Upper lobe of right lung (tissue), 1 donor: ENCODE data around the gene INHBE. TPM values are rescaled to one million over a fixed set of nuclear protein-coding genes. Genes with fewer than 3 reads are reported as not detected.
"Not testable (repeated sequence)": the region's sequence is repeated elsewhere in the genome, so short reads cannot be mapped to it uniquely, and the experiment has no call there.

Experiments
- ATAC-seq: fragments of 200-7000 bp; cut with Tn5 transposase; one replicate; pipeline ENCODE4 v1.9.1; 2020; ENCODE audit warnings: mild to moderate bottlenecking, moderate library complexity
- DNase-seq: peaks from one replicate; pipeline ENCODE4 v3.0.0-alpha.2; 2020
- H3K27ac ChIP-seq: fragments of 200-600 bp; one replicate; pipeline ENCODE4 v1.8.0; 2022
- H3K27me3 ChIP-seq: fragments of 200-600 bp; one replicate; pipeline ENCODE4 v1.8.0; 2022; ENCODE audit warnings: mild to moderate bottlenecking
- H3K36me3 ChIP-seq: fragments of 200-600 bp; one replicate; pipeline ENCODE4 v1.8.0; 2022
- H3K4me1 ChIP-seq: fragments of 200-600 bp; one replicate; pipeline ENCODE4 v1.8.0; 2022
- H3K4me3 ChIP-seq: fragments of 200-600 bp; one replicate; pipeline ENCODE4 v1.8.0; 2022; ENCODE audit warnings: mild to moderate bottlenecking
- H3K9me3 ChIP-seq: fragments of 200-600 bp; one replicate; pipeline ENCODE4 v1.8.0; 2022
- intact Hi-C: fragments of 100-400 bp; cut with DNase I; formaldehyde crosslinking; loops from one replicate; pipeline ENCODE4 v1.11.0; 2022
- total RNA-seq: library from RNA; stranded (reverse); fragmentation: NEBNext Ultra II Directional; extraction: Animal tissue kit (Norgen Biotek cat#: 25700); gene quantifications from one replicate; pipeline ENCODE4 v1.2.1, GENCODE V29; 2021
- TF ChIP-seq, protein P1 (sequence below): fragments of 200-600 bp; IDR thresholded peaks from one replicate; pipeline ENCODE4 v1.8.0; 2022; ENCODE audit warnings: antibody characterized with exemption
- donor health status: DM: no; HTN: yes; CAD: no; lungs with severe emphysema.

Gene INHBE
- total RNA-seq, 1 donor from 2014 or later, result not detected

GRCh38 chr12:57419495-57419894 lies 35.6 kb upstream of the INHBE start:
- no peak for DNase-seq
- Histone ChIP-seq H3K27ac (no peak overlapping the region), H3K4me3 (no peak overlapping the region), H3K4me1 (no peaks in the 10 kb centered on the region), H3K9me3 (no peaks in the 10 kb centered on the region), H3K36me3 (peaks cover 24% of the 10 kb centered on the region), H3K27me3 (no peaks in the 10 kb centered on the region)
- no peak for ATAC-seq
- TF ChIP-seq, protein P1, sequence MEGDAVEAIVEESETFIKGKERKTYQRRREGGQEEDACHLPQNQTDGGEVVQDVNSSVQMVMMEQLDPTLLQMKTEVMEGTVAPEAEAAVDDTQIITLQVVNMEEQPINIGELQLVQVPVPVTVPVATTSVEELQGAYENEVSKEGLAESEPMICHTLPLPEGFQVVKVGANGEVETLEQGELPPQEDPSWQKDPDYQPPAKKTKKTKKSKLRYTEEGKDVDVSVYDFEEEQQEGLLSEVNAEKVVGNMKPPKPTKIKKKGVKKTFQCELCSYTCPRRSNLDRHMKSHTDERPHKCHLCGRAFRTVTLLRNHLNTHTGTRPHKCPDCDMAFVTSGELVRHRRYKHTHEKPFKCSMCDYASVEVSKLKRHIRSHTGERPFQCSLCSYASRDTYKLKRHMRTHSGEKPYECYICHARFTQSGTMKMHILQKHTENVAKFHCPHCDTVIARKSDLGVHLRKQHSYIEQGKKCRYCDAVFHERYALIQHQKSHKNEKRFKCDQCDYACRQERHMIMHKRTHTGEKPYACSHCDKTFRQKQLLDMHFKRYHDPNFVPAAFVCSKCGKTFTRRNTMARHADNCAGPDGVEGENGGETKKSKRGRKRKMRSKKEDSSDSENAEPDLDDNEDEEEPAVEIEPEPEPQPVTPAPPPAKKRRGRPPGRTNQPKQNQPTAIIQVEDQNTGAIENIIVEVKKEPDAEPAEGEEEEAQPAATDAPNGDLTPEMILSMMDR, result no peak
- intact Hi-C loops, result no loop called here

- H3K27ac ChIP-seq, result no peak overlapping the region
- intact Hi-C loops, result no loop called here
- peaks cover 24% of the 10 kb centered on the region for H3K36me3 ChIP-seq
- H3K9me3 ChIP-seq, result no peaks in the 10 kb centered on the region
- TF ChIP-seq, protein P1, result no peak
- DNase-seq (no peak), ATAC-seq (no peak)
- H3K4me1 ChIP-seq, result no peaks in the 10 kb centered on the region
- H3K4me3 ChIP-seq, result no peak overlapping the region
- no peaks in the 10 kb centered on the region for H3K27me3 ChIP-seq
Measured at GRCh38 chr12:57420482-57420881, 34.6 kb upstream of the INHBE start.

GRCh38 chr12:57426948-57427347 lies 28.2 kb upstream of the INHBE start:
- H3K9me3 ChIP-seq, H3K4me3 ChIP-seq, H3K27ac ChIP-seq, ATAC-seq, DNase-seq, H3K4me1 ChIP-seq, intact Hi-C loops, H3K27me3 ChIP-seq: not testable (repeated sequence)
- H3K36me3 ChIP-seq, result peaks cover 15% of the 10 kb centered on the region

- no peaks in the 10 kb centered on the region for H3K27me3 ChIP-seq
- DNase-seq (no peak), ATAC-seq (no peak)
- H3K27ac ChIP-seq, result no peak overlapping the region
- TF ChIP-seq, protein P1, result no peak
- no peaks in the 10 kb centered on the region for H3K36me3 ChIP-seq
- H3K4me1 ChIP-seq, result peaks cover 9% of the 10 kb centered on the region
- no peak overlapping the region for H3K4me3 ChIP-seq
- intact Hi-C loops, result no loop called here
- no peaks in the 10 kb centered on the region for H3K9me3 ChIP-seq
Measured at GRCh38 chr12:57428965-57429364, 26.1 kb upstream of the INHBE start.

DNA sequence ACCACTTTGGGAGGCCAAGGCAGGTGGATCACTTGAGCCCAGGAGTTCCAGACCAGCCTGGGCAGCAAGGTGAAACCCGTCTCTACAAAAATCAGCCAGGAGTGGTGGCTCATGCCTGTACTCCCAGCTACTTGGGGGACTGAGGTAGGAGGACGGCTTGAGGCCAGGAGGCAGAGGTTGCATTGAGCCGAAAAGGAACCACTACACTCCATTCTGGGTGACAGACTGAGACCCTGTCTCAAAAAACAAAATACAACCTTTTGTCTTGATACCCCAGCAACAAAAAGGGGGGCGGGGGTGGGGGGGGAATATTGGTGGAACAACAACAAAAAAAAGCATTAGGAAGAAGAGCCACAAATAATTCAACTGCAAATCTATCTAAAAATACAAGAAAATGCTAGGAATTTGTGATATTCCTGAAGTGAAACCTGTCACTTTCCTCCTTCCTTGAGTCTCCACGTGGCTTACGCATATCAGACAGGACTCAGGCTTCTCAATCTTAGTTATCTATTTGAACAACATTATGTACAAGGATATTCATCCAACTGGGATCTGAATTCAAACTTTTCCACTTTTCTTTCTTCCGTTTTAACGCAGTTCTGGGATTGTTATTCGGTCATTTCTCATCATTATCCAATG lies 25.5 kb upstream of the INHBE start:
- intact Hi-C loops, result no loop called here
- TF ChIP-seq, protein P1, result no peak
- Histone ChIP-seq H3K36me3 (no peaks in the 10 kb centered on the region), H3K9me3 (no peaks in the 10 kb centered on the region), H3K27me3 (no peaks in the 10 kb centered on the region), H3K27ac (peak overlapping the region; percentile 85), H3K4me3 (peak overlapping the region; percentile 75), H3K4me1 (peaks cover 9% of the 10 kb centered on the region)
- ATAC-seq, result no peak
- DNase-seq, result no peak

DNA sequence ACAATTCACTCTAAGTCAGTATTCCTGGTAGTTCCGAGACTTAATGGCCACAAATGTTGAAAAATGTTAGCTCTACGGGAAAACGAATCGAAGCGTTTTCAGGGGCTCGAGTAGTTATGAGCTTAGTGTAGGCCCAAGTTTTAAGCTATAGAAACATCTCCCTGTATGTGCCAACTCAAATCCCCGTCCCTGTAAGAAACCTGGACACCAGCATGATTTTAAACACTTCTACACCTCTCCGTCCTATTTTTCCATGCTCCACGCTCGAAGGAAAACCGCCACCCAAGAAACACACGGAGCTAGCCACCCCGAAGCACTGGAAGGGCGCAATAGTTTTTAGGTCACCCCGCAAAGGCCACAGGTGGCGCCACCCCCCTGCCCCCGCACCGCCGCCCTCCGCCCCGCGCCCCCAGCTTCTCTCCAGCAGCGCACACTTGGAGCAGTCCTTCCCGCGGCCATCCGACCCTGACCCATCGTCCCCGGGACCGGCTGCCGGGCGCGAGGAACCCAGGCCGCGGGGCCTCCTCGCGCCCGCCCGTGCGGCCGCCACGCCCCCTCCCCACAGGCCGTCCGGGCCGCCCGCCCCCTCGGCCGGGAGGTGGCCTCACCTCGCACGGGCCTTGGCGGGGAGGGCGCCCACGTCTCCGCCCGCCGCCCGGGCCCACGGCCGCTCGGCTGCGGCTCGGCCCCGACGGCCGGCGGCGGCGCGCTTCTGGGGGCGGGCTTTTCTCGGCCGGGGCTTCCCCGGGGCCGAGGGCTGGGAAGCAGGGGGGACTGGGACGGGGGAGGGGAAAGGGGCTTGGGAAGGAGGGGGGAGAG lies 24.8 kb upstream of the INHBE start:
- peak; percentile 87 for ATAC-seq
- Histone ChIP-seq H3K36me3 (no peaks in the 10 kb centered on the region), H3K9me3 (no peaks in the 10 kb centered on the region), H3K27ac (peak overlapping the region; percentile 85), H3K27me3 (no peaks in the 10 kb centered on the region), H3K4me1 (peaks cover 9% of the 10 kb centered on the region), H3K4me3 (peak overlapping the region; percentile 75)
- intact Hi-C loops, result no loop called here
- TF ChIP-seq, protein P1, result peak; percentile 17
- DNase-seq, result no peak
